ENCODE data around the gene DLG4. TPM values are rescaled to one million over a fixed set of nuclear protein-coding genes. Genes with fewer than 3 reads are reported as not detected.
"Not testable (repeated sequence)": the region's sequence is repeated elsewhere in the genome, so short reads cannot be mapped to it uniquely, and the experiment has no call there.

Gene DLG4
- total RNA-seq, 1 donor from 2014 or later, result 20.6 TPM

DNA sequence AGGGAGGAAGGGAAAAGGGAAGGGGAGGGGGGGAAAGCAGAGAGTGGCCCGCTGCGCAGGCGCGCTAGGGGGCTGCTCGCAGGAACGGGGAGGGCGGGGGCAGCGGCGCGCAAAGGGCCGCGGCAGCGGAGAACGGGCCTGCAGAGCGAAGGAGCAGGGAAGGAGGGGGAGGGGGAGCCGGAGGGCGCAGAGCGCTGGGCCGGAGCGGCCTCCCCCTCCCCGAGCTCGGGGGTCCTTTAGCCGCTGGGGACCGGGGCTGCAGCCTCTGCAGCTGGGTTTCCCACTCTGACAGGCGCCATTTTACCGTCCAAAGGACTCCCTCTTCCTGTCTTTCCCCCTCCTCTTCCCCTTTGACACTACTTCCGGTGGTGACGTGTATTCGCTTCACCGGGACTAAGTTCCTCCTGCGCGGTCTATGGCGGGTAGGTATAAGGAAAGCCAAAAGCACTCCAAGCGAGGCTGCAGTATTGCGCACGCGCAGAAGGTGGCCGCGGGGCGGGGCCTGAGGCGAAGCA, 32.1 kb upstream of the DLG4 start, which contains the start of gene CTDNEP1:
TSS of gene CTDNEP1 (minus strand) at position 74 of the 515 bp plus-strand sequence. CDS start 438 bp downstream, outside the sequence.
- intact Hi-C loops (cut with DNase I), result loop anchor here (1.0 to 10.0 kb wide), 3 partner anchors 30 to 313 kb away; partner anchors contain the start of genes KCTD11, SENP3 and SLC2A4
- DNase-seq (ENCODE audit: missing footprints) (peak; percentile 99), ATAC-seq (peak; percentile 96)

DNA sequence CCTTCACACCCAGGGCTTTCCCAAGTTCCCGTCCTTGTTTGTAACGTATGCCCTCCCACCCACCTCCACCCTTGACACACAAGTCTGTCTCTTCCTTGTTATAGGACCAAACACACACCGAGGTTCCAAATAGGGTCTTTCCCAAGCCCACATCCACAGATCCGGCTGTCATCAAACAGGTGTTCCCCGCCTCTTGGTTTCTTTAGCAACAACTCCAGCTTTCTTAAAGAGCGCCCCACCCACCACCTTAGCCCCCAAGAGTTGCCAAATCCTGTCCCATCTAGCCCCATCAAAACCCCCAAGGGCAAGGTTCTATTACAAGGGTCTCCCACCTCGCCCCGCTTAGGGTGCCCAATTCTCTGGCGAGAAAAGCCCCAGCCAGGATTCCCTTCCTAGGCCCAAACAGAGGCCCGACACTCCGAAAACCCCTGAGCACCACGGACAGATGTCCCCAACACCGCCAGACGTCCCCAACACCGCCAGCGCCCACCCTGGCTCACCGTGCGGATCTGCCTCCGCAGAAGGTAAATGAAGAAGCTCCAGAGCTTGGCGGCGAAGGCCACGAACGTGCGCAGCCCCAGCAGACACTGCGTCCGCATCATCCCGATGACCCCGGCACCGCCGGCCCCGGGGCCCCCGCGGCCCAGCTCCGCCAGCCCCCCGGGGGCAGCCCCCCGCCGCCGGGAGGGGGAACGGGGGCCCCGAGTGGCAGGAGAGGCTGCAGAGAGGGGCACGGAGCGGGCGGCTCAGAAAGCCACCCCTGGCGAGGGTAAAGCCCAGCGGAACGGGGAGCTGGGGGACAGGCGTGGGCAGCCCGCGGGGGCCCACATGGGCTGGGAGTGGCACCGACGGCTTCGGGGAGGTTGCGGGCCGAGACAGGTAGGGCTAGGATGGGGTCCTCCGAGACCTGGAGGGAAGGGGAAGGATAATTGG, 31.3 kb upstream of the DLG4 start:
- DNase-seq (ENCODE audit: missing footprints) (no peak), ATAC-seq (no peak)
- intact Hi-C loops (cut with DNase I), result loop anchor here (5.0 to 10.0 kb wide), 2 partner anchors 101 to 314 kb away; partner anchors contain the start of genes KCTD11 and SENP3

DNA sequence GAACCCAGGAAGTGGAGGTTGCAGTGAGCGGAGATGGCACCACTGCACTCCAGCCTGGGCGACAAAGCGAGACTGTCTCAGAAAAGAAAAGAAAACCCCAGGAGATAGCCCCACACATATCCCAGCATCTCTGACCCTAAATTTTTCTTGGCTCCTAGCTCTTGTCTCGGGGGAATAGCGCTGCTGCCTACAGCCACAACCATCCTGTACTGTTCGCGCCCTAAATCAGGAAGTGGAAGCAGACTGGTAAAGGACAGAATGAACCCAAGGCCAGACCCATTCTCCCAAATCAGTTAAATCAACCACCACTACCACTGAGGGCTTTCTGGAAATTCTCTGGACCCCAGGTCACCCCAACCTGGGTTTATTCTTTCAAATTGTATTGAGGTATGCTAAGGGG, 30.2 kb upstream of the DLG4 start:
- no peak for ATAC-seq
- intact Hi-C loops (cut with DNase I), result loop anchor here (5.0 to 10.0 kb wide), 2 partner anchors 102 to 315 kb away; partner anchors contain the start of genes KCTD11 and SENP3
- no peak for DNase-seq (ENCODE audit: missing footprints)

DNA sequence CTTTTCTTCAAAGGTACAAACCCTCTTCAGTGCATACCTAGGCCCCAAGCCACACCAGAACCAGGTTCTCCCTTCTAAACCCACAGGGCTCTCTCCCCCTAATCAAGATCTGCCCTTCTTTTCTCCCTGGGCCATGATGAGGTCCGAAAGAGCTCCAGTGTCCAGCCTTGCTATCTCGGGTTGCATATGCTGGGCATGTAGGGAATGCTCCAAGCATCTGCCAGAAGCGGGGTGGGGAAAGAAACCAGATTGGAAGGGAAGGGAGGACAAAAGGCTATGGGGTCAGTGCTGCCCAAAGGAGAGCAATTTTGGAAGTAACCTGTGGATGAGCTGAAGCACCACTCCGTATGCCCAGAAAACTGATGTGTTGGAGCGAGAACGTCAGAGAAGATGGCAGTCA, 29.6 kb upstream of the DLG4 start:
- intact Hi-C loops (cut with DNase I), result no loop called here
- no peak for DNase-seq (ENCODE audit: missing footprints)

DNA sequence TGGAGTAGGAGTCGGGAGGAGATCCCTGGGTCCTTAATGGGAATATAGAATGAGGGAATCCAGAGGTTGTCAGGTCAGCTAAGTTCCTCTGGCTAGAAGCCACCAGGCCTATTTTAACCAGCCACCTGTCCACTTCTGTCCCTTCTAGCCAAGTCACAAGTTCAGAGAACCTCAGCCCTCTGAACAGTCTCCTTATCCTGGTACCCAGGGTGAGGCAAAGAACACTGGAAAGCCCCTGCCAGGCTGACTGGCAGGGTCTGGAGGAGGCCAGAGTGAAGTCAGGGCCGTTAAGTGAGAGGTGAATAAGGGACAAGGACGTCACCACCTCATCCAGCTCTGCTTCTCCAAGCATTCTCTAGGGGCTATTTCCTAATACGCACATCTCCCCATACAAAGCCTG, 29.2 kb upstream of the DLG4 start:
- ATAC-seq (no peak), DNase-seq (ENCODE audit: missing footprints) (no peak)
- intact Hi-C loops (cut with DNase I), result no loop called here

More for the DNA sequence above, 29.6 kb upstream of the DLG4 start:
- ATAC-seq, result no peak

DNA sequence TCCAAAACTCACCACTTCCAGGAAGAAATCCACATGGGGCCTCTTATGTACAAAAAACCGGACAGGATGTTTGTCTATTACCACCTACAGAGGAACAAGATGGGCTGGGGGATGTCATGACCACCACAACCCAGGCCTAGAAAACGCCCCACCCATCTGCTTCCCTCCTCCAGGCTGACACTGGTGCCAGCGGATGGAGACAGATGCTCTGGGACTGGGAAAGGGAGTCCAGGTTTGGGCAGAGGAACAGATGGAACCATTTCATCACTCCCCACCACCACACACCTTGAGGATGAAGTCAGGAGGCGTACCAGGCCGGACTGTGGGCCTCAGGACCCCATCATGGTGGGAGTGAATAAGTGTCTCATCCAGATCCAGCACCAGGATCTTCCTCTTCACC, 27.1 kb upstream of the DLG4 start:
- DNase-seq (ENCODE audit: missing footprints) (no peak), ATAC-seq (no peak)
- intact Hi-C loops (cut with DNase I), result no loop called here

DNA sequence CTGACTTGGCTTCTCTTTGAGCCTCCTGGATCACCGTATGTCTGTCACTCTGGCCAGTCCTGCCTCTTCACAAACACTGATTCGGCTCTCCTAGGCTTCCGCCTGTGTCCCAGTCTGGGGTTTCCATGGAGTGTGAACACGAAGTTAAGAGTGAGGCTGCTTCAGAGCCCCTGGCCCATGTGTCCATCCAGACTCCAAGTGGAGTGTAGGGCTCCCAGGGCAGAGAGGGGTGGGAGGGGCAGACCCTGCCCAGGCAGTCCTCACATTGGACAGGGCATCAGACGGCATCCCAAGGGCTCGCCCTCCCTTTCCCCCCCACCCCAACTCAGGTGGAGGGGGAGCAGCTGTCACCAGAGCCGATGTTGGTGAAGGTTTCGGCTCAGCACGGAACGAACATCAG, 24.2 kb upstream of the DLG4 start:
- not testable (repeated sequence) for ATAC-seq; DNase-seq (ENCODE audit: missing footprints)
- intact Hi-C loops (cut with DNase I), result loop anchor here (2.0 to 5.0 kb wide), 3 partner anchors 37 to 613 kb away; partner anchors contain the start of genes CYB5D1, EIF5A, NAA38 and SLC2A4

DNA sequence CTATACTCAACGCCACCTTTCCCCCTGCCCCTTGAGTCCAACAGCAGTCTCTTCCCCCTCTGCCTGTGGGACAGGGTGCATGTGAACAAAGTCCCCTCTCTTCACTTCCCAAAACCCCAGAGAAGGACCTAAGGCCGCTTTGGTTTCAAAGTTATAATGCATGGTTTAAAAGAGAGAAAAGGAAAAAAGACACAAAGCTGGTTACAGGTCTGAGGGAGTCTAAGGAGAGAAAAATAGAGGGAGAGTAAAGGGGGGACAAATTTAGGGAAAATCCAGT, 23.8 kb upstream of the DLG4 start:
- intact Hi-C loops (cut with DNase I), result loop anchor here (2.0 to 5.0 kb wide), 3 partner anchors 37 to 614 kb away; partner anchors contain the start of genes CYB5D1, EIF5A, NAA38 and SLC2A4
- no peak for DNase-seq (ENCODE audit: missing footprints)
- no peak for ATAC-seq

DNA sequence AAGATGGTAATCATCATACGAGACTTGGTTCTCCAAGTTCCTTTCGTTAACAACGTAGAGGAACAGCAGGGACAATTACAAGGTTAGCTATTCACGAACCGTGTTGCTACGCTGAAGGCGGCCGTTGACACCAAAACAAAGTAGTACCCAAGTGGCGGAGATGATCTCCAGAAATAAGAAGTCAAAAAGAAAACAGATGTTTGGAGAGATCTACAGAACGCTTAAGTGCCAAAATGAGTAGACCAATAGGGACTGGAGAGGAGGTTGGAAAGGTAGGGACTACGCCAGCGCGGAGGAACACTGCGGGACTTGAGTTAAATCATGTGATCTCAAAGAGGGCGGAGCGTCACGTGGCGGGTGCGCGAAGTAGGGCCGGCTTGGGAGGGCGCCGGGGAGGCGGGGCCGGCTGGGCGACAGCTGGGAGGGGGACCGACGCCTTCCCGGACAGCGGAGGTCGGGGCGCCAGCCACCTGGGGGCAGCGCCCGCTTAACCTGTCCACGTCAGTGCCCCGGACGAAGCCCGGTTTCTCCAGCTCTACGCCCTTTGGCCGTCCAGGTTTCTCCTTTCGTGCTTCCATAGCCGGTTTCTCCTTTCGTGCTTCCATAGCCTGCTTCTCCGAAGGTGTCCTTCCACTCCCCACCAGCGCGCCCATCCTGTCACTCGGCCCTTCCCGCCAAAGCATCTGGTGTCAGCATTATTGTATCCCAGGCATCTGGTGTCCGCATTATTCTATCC, 23.2 kb upstream of the DLG4 start:
- intact Hi-C loops (cut with DNase I), result loop anchor here (2.0 to 5.0 kb wide), 3 partner anchors 38 to 614 kb away; partner anchors contain the start of genes CYB5D1, EIF5A, NAA38 and SLC2A4
- ATAC-seq, result peak; percentile 60
- peak; percentile 98 for DNase-seq (ENCODE audit: missing footprints)

DNA sequence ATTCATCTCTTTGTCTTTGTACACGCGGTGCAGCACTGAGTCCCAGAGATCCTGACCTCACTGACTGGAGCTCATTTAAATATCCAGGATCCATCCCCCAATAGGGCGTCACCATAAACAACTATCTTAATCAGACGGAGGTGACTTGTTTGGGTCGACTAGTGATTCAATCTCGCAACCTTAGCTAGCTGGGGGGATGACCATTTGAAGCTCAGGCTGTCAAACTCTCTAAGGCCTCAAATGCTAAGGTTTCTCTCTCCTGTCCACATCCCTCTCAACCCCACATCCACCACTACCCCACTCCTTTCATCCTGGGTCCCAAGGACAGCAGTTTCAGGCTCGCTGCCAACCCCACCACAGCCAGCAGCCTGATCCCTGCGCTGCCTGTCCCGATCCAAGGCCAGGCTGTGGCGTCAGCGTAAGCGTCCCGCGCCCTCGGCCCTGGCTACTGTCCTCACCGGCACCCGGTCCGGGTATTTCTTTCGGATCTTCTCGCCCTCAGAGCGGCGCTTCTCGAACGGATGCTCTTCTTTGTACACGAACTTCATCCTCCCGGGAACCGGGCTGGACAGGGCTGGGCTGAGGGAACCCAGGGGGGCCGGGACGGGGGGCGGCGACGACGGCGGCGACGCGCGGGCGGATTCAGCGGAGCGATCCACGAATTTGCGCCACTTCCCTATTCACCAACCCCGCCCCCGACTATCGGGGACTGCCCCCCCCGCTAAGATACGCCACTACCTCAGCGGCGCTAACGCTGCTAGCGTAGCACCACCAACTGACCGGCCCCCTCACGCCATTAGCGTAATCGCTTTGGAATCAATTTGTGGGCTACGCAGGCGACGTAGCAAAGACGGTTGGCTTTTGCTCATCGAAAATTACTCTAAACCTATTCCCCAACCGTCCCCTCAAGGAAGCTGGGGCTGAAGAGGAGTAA, 22.4 kb upstream of the DLG4 start, which contains the start of gene GABARAP:
TSS of gene GABARAP (minus strand) at position 667 of the 934 bp plus-strand sequence. CDS start at position 548, 119 bp downstream.
- ATAC-seq (peak; percentile 50), DNase-seq (ENCODE audit: missing footprints) (peak; percentile 97)
- intact Hi-C loops (cut with DNase I), result loop anchor here (2.0 to 5.0 kb wide), 3 partner anchors 39 to 615 kb away; partner anchors contain the start of genes CYB5D1, EIF5A, NAA38 and SLC2A4

DNA sequence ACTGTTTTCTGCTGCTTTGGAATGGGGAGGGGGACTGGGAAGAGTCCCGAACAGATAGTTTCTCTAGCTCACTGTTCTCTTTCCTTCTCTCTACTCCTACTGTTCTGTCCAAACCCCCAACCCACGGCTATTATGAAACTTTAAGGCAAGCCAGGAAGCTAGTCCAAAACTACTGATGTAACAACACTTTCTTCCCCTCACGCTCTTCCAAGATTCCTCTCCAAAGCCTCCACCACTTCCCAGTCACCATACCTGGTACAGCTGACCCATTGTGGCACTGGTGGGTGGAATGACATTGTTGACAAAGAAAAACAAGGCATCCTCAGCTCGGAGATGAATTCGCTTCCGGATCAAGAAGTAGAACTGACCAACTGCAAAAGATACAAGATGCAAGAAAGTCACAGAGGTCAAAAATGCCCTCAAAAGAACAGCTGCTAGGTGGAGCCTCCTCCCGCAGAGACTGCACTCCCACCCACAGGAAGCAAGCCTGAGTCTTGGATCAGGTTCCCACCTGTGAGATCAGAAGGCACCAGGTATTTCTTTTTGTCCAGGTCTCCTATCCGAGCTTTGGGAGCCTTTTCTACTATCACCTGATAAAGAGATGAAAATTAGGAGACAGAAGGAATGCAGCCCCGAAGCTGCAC, 21.6 kb upstream of the DLG4 start:
- no peak for DNase-seq (ENCODE audit: missing footprints)
- no peak for ATAC-seq
- intact Hi-C loops (cut with DNase I), result loop anchor here (5.0 kb wide), 2 partner anchors 66 to 616 kb away; partner anchors contain the start of genes CYB5D1, EIF5A, NAA38 and TMEM88

DNA sequence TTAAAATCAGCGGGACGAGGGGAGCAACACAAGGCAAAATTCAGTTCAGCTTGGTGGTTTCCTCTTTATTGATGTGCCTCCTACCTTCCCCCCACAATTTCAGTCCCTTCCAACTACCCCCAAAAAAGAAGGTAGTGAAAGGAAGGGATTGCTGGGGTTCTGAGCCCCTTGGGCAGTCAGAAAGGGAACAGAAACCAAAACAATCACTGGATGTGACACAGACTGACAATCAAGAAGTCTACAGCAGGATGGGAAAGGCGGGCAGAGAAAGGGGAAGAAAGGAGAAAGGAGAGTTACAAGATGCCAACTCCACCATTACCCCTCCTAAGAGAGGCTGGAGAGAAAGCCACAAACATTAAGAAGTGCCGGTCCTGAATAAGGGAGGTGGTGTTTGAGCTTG, 20.7 kb upstream of the DLG4 start:
- intact Hi-C loops (cut with DNase I), result loop anchor here (5.0 kb wide), 2 partner anchors 67 to 617 kb away; partner anchors contain the start of genes CYB5D1, EIF5A, NAA38 and TMEM88
- DNase-seq (ENCODE audit: missing footprints), result no peak
- no peak for ATAC-seq

DNA sequence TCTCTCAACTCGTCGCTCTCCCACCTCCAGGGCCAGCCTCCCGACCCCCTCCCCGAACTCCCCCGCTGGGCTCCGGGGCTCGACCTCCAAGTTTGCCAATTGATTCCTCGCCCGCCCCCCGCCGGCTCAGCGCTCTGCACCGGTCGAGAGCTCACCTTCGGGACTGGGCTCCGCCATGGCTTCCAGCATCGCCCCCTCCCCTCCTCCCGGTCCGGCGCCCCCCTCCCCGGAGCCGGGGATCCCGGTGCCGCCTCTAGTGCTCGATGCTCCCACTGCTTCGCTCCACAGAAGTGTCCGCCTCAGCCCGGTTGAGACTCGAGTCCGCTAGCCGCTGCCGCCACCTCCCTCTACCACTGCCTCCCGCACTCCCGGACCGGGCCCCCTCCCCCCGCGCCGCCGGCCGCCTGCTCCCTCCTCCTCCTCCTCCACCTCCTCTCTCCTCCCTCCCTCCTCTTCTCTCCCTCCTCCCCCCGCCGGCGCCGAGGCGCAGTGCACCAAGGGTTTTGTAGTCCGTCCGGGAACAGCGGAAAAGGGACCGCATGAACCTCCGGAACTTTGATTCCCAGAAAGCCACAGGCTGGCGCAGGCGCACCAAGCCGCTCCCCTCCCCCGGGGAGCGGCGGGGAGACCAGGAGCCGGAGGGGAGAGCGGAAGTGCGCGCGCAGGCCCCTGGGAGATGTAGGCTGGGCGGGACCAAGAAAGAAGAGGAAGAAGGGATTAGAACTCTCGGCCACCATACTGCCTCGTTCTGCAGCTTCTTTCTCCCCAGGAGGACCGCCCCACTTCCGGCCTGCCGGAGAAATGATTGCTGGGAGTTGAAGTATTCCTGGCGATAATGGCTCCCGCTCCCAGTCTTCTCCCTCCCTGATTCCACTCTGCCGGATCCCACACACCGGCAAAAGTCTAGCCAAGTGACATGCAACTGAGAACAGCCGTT, 19.7 kb upstream of the DLG4 start, which contains the start of gene PHF23:
TSS of gene PHF23 (minus strand) at position 367 of the 937 bp plus-strand sequence. CDS start at position 189, 178 bp downstream.
- intact Hi-C loops (cut with DNase I), result loop anchor here (5.0 kb wide), 2 partner anchors 68 to 618 kb away; partner anchors contain the start of genes CYB5D1, EIF5A, NAA38 and TMEM88
- ATAC-seq (peak; percentile 85), DNase-seq (ENCODE audit: missing footprints) (peak; percentile 100)

DNA sequence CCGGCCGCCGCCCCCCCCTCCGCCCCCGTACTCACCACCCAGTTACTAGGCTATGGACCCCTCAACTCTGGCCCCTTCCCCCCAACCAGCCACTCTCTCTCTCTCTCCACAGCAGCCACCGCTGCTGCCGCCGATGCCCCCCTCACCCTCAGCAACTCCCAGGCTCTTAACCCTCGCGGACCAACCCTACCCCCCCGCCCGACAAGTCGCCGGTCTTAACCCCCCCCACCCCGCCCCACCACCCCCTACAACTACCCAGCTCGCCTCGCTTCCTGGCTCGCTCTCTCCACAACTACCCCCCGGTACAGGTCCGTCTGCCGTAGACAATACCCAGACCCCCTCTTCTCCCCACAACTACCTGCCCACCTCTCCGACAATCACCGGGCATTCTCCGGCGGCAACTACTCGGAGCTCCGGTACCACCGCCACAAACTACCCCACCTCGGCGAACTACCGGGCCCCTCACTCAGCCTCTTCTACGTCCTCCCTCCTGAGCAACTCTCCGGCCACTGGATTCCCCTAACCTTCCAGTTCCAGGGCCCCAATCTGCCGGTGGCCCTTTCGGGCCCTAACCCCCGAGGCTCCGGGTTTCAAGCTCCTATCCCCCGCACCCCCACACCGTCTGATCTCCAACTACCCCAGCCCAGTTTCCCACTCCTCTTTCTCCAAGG, 18.9 kb upstream of the DLG4 start:
- intact Hi-C loops (cut with DNase I), result loop anchor here (1.0 kb wide), 1 partner anchor 18 kb away; no protein-coding TSS in a partner anchor
- ATAC-seq (no peak), DNase-seq (ENCODE audit: missing footprints) (peak; percentile 66)

DNA sequence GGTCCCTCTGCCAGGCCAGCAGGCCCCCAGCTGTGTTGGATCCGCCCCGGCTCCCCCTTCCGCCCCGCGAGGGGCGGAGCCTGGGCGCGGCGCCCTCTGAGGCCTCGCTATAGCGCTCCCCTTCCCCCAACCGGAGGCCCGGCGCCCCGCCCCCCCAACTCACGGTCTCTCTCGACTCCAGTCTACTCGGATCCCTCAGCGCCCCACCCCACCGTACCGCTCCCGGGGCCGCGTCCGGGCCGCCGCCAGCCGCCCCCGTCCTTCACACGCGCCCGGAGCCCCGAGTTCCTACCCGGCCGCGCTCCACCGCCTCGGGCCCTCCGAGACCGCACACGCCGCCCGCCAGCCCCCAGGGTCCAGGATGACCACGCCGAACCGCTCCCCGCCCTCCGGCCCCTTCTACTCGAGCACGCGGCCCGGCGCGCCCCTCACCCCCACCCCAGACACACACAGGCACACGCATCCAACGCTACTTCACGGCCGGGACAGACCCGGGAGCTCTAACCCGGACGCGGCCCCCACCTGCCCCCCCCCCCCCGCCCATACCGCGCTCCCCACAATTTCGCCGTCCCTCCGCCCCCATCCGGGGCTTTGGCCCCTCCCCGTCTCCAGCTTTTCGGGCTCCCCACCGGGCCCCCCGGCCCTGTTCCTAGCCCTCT, 18.3 kb upstream of the DLG4 start:
- intact Hi-C loops (cut with DNase I), result loop anchor here (1.0 kb wide), 1 partner anchor 18 kb away; no protein-coding TSS in a partner anchor
- ATAC-seq, result peak; percentile 6
- peak; percentile 90 for DNase-seq (ENCODE audit: missing footprints)
